ENCODE results near the gene CD58. TPM values are rescaled to one million over a fixed set of nuclear protein-coding genes. Genes with fewer than 3 reads are reported as not detected.

CD58 gene
- total RNA-seq, 4 donors from 2014 or later = 23.1 to 63.0 (median 39.0) TPM

GRCh38 chr1:116516631-116517030 is 54.2 kb downstream of the CD58 start:
- no peak for TF ChIP-seq CTCF (IDR thresholded peaks at IDR 0.05)
- no peak for TF ChIP-seq POLR2A (IDR thresholded peaks at IDR 0.05)
- peak overlapping the region in 2 of 4 donors; percentile 32 to 70 for H3K27ac ChIP-seq
- no peak for DNase-seq
- H3K9me3 ChIP-seq = no peaks in the 10 kb centered on the region
- peaks cover 0 to 14% (median 2%) of the 10 kb centered on the region in 4 donors for H3K4me1 ChIP-seq
- peaks cover 0 to 6% (median 0%) of the 10 kb centered on the region in 3 donors for H3K36me3 ChIP-seq
- no peaks in the 10 kb centered on the region for H3K27me3 ChIP-seq
- no peak overlapping the region for H3K4me3 ChIP-seq

- no peak overlapping the region for H3K4me3 ChIP-seq
- H3K27me3 ChIP-seq = no peaks in the 10 kb centered on the region
- H3K27ac ChIP-seq = peak overlapping the region; percentile 47 to 70 (median 60)
- peak in 2 of 3 donors; percentile 61 to 66 for DNase-seq
- TF ChIP-seq CTCF (IDR thresholded peaks at IDR 0.05) (no peak), POLR2A (IDR thresholded peaks at IDR 0.05) (no peak)
- no peaks in the 10 kb centered on the region for H3K9me3 ChIP-seq
- peaks cover 0 to 14% (median 2%) of the 10 kb centered on the region in 4 donors for H3K4me1 ChIP-seq
- H3K36me3 ChIP-seq = peaks cover 0 to 6% (median 0%) of the 10 kb centered on the region in 3 donors
These were observed 55.1 kb downstream of the CD58 start for GRCh38 chr1:116515702-116516101.

GRCh38 chr1:116514708-116515525 is 55.9 kb downstream of the CD58 start:
- Histone ChIP-seq H3K27ac (peak overlapping the region; percentile 47 to 70 (median 60)), H3K36me3 (peaks cover 0 to 6% (median 0%) of the 10 kb centered on the region in 3 donors), H3K4me3 (no peak overlapping the region), H3K4me1 (peaks cover 0 to 14% (median 2%) of the 10 kb centered on the region in 4 donors), H3K9me3 (no peaks in the 10 kb centered on the region), H3K27me3 (no peaks in the 10 kb centered on the region)
- TF ChIP-seq POLR2A (IDR thresholded peaks at IDR 0.05) (no peak), CTCF (IDR thresholded peaks at IDR 0.05) (no peak)
- peak in 2 of 3 donors; percentile 37 to 68 for DNase-seq

GRCh38 chr1:116513956-116514355 is 56.9 kb downstream of the CD58 start:
- no peak for DNase-seq
- H3K9me3 ChIP-seq = no peaks in the 10 kb centered on the region
- H3K36me3 ChIP-seq = peaks cover 0 to 3% (median 0%) of the 10 kb centered on the region in 3 donors
- TF ChIP-seq CTCF (IDR thresholded peaks at IDR 0.05) = no peak
- no peak for TF ChIP-seq POLR2A (IDR thresholded peaks at IDR 0.05)
- peak overlapping the region in 1 of 4 donors; percentile 35 for H3K27ac ChIP-seq
- no peaks in the 10 kb centered on the region for H3K27me3 ChIP-seq
- H3K4me1 ChIP-seq = peaks cover 3 to 19% (median 6%) of the 10 kb centered on the region in 4 donors
- H3K4me3 ChIP-seq = no peak overlapping the region

GRCh38 chr1:116511459-116512019 is 59.3 kb downstream of the CD58 start:
- H3K27me3 ChIP-seq = no peaks in the 10 kb centered on the region
- H3K4me1 ChIP-seq = peaks cover 4 to 19% (median 9%) of the 10 kb centered on the region in 4 donors
- no peak overlapping the region for H3K27ac ChIP-seq

More at GRCh38 chr1:116511459-116512019, 59.3 kb downstream of the CD58 start:
- no peaks in the 10 kb centered on the region for H3K9me3 ChIP-seq
- no peak for DNase-seq
- no peaks in the 10 kb centered on the region for H3K36me3 ChIP-seq
- H3K4me3 ChIP-seq = no peak overlapping the region
- TF ChIP-seq CTCF (IDR thresholded peaks at IDR 0.05) = no peak
- TF ChIP-seq POLR2A (IDR thresholded peaks at IDR 0.05) = no peak

Data from Peyer's patch (tissue), 4 donors.